ENCODE results near the gene TRPM8.

GRCh38 chr2:234046521-234046920 is 129.3 kb downstream of the TRPM8 start:
- TF ChIP-seq GATA2 (IDR thresholded peaks at IDR 0.05; ENCODE audit: low read depth, low read length), result no peak
- TF ChIP-seq GATA3 (IDR thresholded peaks at IDR 0.05; ENCODE audit: low read depth, low read length), result no peak
